NB4 (cell line): Measurements from ENCODE around the gene TCF25.

ENCODE experiments used
- DNase-seq: peaks from one replicate; pipeline ENCODE4 v3.0.0; 2010; ENCODE audit warnings: low read depth
- H3K4me3 ChIP-seq: one replicate; pipeline ENCODE4 v1.5.1; 2011; ENCODE audit warnings: mild to moderate bottlenecking, low read depth, low read length, moderate library complexity
- MYC ChIP-seq: IDR thresholded peaks from 2 replicates; pipeline ENCODE4 v1.6.1; 2011; ENCODE audit warnings: low read depth, low read length
- POLR2A ChIP-seq: IDR thresholded peaks from 2 replicates; pipeline ENCODE4 v1.6.1; 2011; ENCODE audit warnings: mild to moderate bottlenecking; ENCODE audit not compliant: insufficient read length; ENCODE audit errors: extremely low read depth
- TF ChIP-seq, protein P1 (sequence below): IDR thresholded peaks from 2 replicates; pipeline ENCODE4 v1.6.1; 2011; ENCODE audit warnings: low read depth, low read length
- TF ChIP-seq, protein P2 (sequence below): IDR thresholded peaks from one replicate; pipeline ENCODE4 v1.5.1; 2012; ENCODE audit warnings: low read depth, low read length

TCF25 gene

GRCh38 chr16:89880477-89881367 is 7.3 kb downstream of the TCF25 start:
- DNase-seq: no peak
- TF ChIP-seq MYC (no peak), POLR2A (no peak)
- TF ChIP-seq, protein P1, sequence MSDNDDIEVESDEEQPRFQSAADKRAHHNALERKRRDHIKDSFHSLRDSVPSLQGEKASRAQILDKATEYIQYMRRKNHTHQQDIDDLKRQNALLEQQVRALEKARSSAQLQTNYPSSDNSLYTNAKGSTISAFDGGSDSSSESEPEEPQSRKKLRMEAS: no peak
- TF ChIP-seq, protein P2, sequence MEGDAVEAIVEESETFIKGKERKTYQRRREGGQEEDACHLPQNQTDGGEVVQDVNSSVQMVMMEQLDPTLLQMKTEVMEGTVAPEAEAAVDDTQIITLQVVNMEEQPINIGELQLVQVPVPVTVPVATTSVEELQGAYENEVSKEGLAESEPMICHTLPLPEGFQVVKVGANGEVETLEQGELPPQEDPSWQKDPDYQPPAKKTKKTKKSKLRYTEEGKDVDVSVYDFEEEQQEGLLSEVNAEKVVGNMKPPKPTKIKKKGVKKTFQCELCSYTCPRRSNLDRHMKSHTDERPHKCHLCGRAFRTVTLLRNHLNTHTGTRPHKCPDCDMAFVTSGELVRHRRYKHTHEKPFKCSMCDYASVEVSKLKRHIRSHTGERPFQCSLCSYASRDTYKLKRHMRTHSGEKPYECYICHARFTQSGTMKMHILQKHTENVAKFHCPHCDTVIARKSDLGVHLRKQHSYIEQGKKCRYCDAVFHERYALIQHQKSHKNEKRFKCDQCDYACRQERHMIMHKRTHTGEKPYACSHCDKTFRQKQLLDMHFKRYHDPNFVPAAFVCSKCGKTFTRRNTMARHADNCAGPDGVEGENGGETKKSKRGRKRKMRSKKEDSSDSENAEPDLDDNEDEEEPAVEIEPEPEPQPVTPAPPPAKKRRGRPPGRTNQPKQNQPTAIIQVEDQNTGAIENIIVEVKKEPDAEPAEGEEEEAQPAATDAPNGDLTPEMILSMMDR: no peak
- H3K4me3 ChIP-seq: no peak overlapping the region

DNA sequence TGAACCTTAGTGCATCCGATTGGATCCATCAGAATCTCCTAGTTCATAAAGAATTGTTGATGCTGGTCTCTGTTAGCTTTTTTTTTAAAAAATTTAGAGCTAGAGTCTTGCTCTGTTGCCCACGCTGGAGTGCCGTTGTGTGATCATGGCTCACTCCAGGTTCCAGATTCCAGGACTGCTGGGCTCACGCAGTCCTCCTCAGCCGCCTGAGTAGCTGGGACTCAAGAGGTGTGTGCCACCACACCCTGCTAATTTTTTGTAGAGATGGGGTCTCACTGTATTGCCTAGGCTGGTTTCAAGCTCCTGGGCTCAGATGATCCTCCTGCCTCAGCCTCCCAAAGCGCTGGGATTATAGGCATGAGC is 8.0 kb downstream of the TCF25 start:
- no peak for TF ChIP-seq MYC
- TF ChIP-seq, protein P1: no peak
- TF ChIP-seq, protein P2: no peak
- no peak for TF ChIP-seq POLR2A
- DNase-seq: no peak
- no peak overlapping the region for H3K4me3 ChIP-seq

GRCh38 chr16:89883346-89884040 is 10.1 kb downstream of the TCF25 start:
- H3K4me3 ChIP-seq: no peak overlapping the region
- TF ChIP-seq MYC: no peak
- no peak for TF ChIP-seq POLR2A
- TF ChIP-seq, protein P2: no peak
- TF ChIP-seq, protein P1: no peak
- DNase-seq: no peak

DNA sequence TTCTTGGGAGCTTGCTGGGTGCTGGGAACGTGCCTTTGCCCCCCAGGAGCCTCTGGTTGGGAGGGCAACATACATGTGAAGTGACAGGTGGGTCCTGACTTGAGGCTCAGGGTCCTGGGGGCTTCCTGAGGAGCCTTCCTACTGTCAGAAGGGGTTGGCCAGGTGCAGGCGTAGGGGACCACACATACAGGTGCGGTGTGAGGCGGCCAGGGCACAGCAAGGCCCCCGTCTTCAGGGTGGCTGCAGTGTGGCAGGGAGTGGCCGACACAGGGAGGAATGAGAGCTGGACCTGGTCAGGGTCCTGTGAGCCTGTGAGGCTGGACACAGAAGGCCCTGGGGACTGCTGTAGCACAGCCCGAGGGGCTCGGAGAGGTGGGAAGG is 10.6 kb downstream of the TCF25 start:
- TF ChIP-seq, protein P2: no peak
- TF ChIP-seq MYC: no peak
- TF ChIP-seq, protein P1: no peak
- no peak for TF ChIP-seq POLR2A
- no peak for DNase-seq
- H3K4me3 ChIP-seq: no peak overlapping the region

GRCh38 chr16:89887243-89887642 is 13.9 kb downstream of the TCF25 start:
- DNase-seq: no peak
- TF ChIP-seq MYC (no peak), POLR2A (no peak)
- TF ChIP-seq, protein P1: no peak
- TF ChIP-seq, protein P2: no peak
- no peak overlapping the region for H3K4me3 ChIP-seq
